ENCODE results near the gene NUP107. TPM values are rescaled to one million over a fixed set of nuclear protein-coding genes. Genes with fewer than 3 reads are reported as not detected.

NUP107 gene
- total RNA-seq, 1 experiment from 2014 or later, result 99.0 TPM

DNA sequence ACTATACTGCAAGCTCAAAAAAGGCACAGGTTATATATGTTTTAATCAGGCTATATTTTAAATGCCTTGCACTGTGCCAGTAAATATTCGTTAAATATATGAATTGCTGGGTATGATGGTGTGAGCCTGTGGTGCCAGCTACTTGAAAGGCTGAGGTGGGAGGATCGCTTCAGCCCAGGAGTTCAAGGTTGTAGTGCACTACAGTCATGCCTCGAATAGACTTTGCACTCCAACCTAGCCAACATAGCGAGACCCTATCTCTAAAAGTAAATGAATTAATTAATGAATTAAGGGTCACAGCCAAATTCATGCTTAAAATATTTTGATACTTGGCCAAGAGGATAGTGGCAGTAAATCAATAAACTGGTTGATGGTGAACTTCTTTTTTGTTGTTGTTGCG, 99.0 kb downstream of the NUP107 start:
- BruUV-seq (replicated peaks), result no TSS peak

More for the DNA sequence above, 99.0 kb downstream of the NUP107 start:
- ChIA-PET POLR2A (no interaction called here), RAD21 (ENCODE audit: low non-redundant PET in 1 of 2, low total read pairs in 2 of 2, uncharacterized antibody in 2 of 2, unreplicated experiment in 2 of 2) (no interaction called here), CTCF (no interaction called here)
- Histone ChIP-seq H3K79me2 (ENCODE audit: insufficient read depth, low read length) (no peaks in the 10 kb centered on the region), H3K9me2 (ENCODE audit: insufficient read depth) (no peaks in the 10 kb centered on the region), H3K27ac (ENCODE audit: low read depth, low read length) (no peak overlapping the region), H3K9ac (ENCODE audit: low read length) (no peak overlapping the region), H3K4me2 (ENCODE audit: low read length) (no peak overlapping the region), H4K20me1 (ENCODE audit: insufficient read depth) (no peaks in the 10 kb centered on the region), H3K36me3 (ENCODE audit: control insufficient read depth in 1 of 2, insufficient read depth in 2 of 2, low read length in 2 of 2) (no peaks in the 10 kb centered on the region), H3K9me3 (ENCODE audit: control insufficient read depth in 1 of 2, insufficient read depth in 1 of 2, low read depth in 1 of 2, low read length in 2 of 2) (no peaks in the 10 kb centered on the region), H3K27me3 (ENCODE audit: insufficient read depth, low read length) (no peaks in the 10 kb centered on the region), H3K4me3 (replicated peaks in 1 of 2; ENCODE audit: low read depth in 1 of 2, low read length in 2 of 2) (no peak overlapping the region), H2AFZ (ENCODE audit: low read depth, low read length, poor library complexity, severe bottlenecking) (no peak overlapping the region), H3K4me1 (ENCODE audit: control insufficient read depth in 1 of 2, insufficient read depth in 2 of 2, low read length in 2 of 2) (peaks cover 8 to 12% of the 10 kb centered on the region in 2 experiments)
- no peak for TF ChIP-seq ZFX (IDR thresholded peaks at IDR 0.05)
- TF ChIP-seq, protein P1, sequence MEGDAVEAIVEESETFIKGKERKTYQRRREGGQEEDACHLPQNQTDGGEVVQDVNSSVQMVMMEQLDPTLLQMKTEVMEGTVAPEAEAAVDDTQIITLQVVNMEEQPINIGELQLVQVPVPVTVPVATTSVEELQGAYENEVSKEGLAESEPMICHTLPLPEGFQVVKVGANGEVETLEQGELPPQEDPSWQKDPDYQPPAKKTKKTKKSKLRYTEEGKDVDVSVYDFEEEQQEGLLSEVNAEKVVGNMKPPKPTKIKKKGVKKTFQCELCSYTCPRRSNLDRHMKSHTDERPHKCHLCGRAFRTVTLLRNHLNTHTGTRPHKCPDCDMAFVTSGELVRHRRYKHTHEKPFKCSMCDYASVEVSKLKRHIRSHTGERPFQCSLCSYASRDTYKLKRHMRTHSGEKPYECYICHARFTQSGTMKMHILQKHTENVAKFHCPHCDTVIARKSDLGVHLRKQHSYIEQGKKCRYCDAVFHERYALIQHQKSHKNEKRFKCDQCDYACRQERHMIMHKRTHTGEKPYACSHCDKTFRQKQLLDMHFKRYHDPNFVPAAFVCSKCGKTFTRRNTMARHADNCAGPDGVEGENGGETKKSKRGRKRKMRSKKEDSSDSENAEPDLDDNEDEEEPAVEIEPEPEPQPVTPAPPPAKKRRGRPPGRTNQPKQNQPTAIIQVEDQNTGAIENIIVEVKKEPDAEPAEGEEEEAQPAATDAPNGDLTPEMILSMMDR (IDR thresholded peaks at IDR 0.05 in 2 of 3, conservative IDR thresholded peaks at IDR 0.05 in 1 of 3; ENCODE audit: borderline replicate concordance in 1 of 3, insufficient read depth in 1 of 3, low read depth in 2 of 3, low read length in 2 of 3), result no peak
- no peak for TF ChIP-seq JUND (IDR thresholded peaks at IDR 0.05)
- TF ChIP-seq CBX3 (IDR thresholded peaks at IDR 0.05; ENCODE audit: low read depth), result no peak
- no peak for TF ChIP-seq POLR2AphosphoS5 (IDR thresholded peaks at IDR 0.05; ENCODE audit: low read depth, low read length)
- no peak for TF ChIP-seq YY1 (IDR thresholded peaks at IDR 0.05; ENCODE audit: extremely low read depth, insufficient replicate concordance, low read depth, low read length)
- TF ChIP-seq, protein P2, sequence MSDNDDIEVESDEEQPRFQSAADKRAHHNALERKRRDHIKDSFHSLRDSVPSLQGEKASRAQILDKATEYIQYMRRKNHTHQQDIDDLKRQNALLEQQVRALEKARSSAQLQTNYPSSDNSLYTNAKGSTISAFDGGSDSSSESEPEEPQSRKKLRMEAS (IDR thresholded peaks at IDR 0.05), result no peak
- TF ChIP-seq EZH2phosphoT487 (IDR thresholded peaks at IDR 0.05; ENCODE audit: borderline replicate concordance), result no peak
- TF ChIP-seq TCF7L2 (IDR thresholded peaks at IDR 0.05; ENCODE audit: borderline replicate concordance, extremely low read depth, insufficient read depth, insufficient read length), result no peak
- ATAC-seq (no peak), DNase-seq (ENCODE audit: low read depth, low spot score) (no peak)
- intact Hi-C loops (cut with micrococcal nuclease), result no loop called here
